GM18868 (cell line): ENCODE data around the gene PPAN.

ENCODE experiments used
- ATAC-seq: cut with Tn5 transposase; IDR thresholded peaks from one replicate; pipeline ENCODE4 v1.9.1; 2021; ENCODE audit warnings: mild to moderate bottlenecking, moderate library complexity; ENCODE audit not compliant: unreplicated experiment

PPAN gene

DNA sequence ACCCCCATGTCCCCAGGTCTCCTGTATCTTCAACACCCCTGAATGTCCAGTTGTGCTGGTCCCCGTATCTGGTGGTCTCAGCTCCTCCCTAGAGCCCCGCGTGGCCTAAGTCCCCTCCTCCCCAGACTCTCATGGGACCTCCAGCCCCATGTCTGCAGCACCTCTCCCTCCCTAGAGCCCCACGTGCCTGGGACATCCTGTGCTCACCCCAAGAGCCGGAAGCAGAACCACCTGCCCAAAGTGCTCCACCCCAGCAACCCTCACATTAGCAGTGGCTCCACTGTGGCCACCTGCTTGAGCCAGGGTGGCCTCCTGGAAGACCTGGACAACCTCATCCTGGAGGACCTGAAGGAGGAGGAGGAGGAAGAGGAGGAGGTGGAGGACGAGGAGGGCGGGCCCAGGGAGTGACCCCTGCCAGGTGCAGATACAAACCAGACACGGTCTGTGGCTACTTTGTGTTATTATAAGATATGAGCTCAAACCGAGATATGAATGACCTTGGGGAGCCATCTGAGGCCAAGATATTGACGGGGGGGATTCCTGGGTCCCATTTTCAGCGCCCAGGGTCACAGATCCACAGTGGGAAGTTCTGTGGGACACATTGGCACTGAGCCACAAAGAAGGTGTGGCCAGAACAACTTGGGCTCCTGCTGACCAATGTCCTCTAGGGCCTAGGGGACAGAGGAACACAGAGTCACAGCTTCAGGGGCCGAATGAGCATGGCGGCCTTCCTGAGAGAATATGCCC is 14.1 kb upstream of the PPAN start:
- no peak for ATAC-seq

DNA sequence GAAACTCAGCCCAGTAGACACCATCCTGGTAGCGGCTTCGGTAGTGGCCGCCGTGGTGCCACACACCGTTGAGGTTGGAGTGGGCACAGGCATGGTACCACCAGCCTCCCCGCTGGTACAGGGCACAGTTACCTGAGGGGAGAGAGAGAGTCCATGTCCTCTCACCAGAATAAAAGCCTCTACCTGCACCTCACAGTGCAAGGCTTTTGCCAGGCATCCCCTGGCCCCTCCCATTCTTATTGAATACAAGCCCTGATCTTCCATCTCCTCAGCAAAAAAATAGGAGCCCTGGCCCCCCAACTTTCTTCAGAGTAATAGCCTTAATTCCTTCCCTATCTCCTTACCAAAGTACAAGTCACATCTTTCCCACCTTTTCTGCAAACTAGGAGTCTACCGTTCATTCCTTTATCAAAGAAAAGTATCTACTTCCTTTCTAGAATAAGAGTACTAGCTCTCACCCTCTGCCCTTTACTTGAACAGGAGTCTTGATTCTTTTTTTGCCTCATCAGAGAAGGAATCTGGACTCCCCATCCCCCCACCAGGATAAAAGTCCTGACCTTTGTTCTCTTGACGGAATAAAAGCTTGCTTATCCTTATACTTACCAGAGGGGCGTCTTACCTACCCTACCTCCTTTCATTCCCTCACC is 13.4 kb upstream of the PPAN start:
- ATAC-seq, result no peak

DNA sequence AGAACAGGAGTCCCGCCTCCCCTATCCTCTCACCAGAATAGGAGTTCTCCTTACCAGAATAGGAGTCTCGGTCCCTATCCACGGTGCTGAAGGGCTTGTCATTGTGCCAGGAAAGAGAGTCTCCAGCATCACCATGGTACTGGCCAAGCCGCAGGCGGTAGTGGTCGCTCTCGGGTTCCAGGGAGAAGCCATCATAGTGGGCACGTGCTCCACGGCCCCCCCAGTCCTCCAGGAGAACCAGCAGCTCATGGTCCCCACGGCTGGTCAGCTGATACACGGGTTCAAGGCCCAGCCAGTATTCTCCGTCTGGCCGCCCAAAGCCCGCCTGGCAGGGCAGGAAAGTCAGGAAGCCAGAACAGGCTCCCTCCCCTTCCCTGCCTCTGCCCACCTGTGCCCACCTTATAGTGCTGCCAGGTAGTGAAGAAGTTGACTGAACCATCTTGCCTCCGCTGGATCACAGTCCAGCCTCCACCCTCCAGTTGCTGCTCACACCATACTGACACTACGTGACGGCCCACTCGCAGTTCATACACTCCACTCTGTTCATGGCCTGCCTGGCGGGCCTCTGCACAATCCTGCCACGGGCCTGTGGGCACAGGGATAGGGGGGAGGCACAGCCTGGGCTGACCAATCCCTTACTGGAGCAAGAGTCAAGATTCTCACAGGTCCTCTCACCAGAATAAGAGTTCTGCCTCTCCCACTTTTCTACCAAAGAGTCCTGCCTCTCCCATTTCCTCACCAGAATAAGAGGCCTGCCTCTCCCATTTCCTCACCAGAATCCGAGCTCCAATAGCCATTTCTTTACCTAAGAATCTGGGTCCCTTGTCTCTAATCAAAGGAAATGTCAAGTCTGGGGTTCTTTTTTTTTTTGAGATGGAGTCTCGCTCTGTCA is 12.6 kb upstream of the PPAN start:
- no peak for ATAC-seq

DNA sequence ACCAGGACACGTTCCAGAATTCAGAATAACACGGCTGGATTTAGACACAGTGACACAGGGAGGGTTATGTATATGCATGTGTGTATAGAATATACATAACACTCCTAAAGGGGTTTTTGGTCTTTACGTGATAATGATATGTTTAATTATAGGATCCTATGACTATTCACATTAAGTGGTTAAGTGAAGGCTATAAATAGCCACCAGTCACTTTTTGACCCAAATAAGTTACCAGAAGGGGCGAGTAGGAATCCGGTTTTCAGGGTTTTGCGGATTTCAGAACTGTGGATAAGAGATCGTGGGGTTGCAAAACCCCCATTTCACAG is 10.6 kb upstream of the PPAN start:
- ATAC-seq, result no peak

- peak; percentile 82 for ATAC-seq
Measured at GRCh38 chr19:10095948-10096614, 10.1 kb upstream of the PPAN start.

DNA sequence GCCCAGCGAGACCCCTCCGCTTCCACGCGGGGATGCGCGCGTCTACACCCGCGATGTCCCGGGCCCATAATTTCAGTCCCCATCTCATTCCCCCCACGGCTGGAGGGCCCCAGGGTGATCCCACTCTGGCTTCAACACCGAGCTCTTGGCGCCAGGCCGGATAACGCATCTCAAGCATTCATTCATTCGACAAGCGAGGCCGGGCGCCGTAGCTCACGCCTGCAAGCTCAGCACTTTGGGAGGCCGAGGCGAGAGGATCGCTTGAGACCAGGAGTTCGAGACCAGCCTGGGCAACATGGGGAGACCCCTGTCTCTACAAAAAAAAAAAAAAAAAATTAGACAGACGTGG is 9.6 kb upstream of the PPAN start:
- no peak for ATAC-seq

DNA sequence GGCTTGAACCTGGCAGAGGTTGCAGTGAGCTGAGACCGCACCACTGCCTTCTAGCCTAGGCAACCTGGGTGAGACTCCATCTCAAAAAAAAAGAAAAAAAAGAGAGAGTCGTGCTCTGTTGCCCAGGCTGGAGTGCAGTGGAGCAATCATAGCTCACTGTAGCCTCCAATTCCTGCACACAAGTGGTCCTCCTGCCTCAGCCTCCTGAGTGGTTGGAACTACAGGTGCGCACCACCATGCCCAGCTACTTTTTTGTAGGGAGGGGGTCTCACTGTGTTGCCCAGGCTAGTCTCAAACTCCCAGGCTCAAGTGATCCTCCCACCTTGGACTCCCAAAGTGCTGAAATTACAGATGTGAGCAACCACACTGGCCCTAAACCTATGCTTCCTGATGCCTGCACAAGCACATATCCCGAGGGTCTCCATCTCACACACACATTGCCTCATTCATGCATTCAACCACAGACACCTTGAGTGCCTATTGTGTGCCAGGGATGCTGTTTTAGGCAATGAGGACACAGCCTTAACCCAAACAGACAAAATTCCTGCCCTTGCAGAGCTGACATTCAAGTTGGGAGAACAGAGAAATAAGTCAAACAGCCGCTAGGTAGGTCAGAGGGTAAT is 5.9 kb upstream of the PPAN start:
- no peak for ATAC-seq

DNA sequence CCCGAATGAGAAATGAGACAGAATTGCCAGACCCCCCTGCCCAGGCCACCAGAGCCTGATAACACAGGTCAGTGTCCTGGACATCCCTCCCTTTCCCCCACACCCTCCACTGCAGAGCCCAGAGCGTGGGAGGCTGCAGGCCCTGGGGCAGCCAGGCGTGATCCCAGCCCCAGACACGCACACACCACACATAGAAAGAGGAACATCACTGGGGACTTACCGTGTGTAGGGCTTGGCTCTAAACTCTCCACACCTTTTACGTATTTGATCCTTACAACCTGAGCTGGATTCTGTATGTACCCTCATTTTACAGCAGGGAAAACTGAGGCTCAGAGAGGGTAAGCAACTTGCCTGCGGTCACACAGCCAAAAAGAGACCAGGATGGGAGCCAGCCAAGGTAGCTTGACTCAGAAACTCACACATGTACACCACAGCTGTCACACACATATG is 3.4 kb upstream of the PPAN start:
- peak; percentile 32 for ATAC-seq

GRCh38 chr19:10104130-10104513 is 2.0 kb upstream of the PPAN start:
- ATAC-seq, result no peak

GRCh38 chr19:10104665-10105508 is 1.3 kb upstream of the PPAN start:
- ATAC-seq, result peak; percentile 32

- no peak for ATAC-seq
Measured at GRCh38 chr19:10105509-10106099, 558 bp upstream of the PPAN start.

- ATAC-seq, result no peak
Measured at GRCh38 chr19:10107254-10107653, 1.1 kb downstream of the PPAN start.

DNA sequence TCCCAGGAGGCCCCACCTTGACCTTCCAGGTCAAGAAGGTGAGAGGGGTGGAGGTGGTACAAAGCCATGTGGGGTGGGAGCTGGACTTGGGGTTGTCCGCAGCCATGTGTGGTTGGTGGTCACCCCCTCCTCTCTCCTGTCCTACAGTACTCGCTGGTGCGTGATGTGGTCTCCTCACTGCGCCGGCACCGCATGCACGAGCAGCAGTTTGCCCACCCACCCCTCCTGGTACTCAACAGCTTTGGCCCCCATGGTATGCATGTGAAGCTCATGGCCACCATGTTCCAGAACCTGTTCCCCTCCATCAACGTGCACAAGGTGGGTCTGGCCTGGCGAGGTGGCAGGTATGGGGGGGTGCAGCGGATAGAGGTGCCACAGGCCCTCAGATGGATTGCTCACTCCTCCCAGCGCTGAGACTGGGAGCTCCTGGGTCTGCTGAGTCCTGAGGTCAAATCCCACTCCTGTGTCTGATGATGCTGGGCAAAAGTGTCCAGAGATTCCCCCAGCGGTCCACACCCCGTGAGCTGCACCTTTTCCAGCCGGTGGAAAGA is 1.7 kb downstream of the PPAN start:
- ATAC-seq, result no peak

DNA sequence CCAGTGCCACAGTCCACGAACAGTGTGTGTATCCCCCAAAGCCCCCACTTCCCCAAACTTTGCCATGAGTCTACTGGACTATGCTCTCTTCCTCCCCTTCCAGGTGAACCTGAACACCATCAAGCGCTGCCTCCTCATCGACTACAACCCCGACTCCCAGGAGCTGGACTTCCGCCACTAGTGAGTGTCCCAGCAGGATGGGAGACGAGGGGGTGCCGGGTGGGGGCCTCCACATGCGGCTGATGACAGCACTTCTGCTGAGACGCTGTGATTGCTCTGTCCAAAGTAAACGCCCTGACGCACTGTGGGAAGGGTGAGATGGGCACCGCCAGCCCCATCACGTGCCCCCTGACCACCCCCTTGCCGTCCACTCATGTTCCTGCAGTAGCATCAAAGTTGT is 3.4 kb downstream of the PPAN start:
- ATAC-seq, result no peak

DNA sequence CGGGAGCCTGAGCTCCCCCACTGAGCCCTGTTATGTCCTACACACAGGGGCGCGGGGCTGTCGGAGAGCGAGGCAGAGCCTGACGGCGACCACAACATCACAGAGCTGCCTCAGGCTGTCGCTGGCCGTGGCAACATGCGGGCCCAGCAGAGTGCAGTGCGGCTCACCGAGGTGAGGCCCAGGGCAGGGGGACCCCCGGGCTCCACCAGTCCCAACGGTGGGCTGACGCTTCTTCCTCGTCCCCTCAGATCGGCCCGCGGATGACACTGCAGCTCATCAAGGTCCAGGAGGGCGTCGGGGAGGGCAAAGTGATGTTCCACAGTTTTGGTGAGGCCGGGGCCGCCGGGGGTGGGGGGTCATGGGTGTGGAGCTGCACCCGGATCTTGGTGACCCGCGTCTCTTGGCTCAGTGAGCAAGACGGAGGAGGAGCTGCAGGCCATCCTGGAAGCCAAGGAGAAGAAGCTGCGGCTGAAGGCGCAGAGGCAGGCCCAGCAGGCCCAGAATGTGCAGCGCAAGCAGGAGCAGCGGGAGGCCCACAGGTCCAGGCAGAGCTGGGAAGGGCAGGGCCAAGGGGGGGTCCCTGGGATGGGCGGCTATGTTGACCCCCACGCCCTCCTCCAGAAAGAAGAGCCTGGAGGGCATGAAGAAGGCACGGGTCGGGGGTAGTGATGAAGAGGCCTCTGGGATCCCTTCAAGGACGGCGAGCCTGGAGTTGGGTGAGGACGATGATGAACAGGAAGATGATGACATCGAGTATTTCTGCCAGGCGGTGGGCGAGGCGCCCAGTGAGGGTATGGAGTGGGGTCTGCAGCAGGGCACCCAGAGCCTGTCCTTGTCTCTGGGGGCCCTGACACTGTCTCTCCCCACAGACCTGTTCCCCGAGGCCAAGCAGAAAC is 4.2 kb downstream of the PPAN start:
- no peak for ATAC-seq

GRCh38 chr19:10110972-10111317 is 4.8 kb downstream of the PPAN start:
- no peak for ATAC-seq

DNA sequence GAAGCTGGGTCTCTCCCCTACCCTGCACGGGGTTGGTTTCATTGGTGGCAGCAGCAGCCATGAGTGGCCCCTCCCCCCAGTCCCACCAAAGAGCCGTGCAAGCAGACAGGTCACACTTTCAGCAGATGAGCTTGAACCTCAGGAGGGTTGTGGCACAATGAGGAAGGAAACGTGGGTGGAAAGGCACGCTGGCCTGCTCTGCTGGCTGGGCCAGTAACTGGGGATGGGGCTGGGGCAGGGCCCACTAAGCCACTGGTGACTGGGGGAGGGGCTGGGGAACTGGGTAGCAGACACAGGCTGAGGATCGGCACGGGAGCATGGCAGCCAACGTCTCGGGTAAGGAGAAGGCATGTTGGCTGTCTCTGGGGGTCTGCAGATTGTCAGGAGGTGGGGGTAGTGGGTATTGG is 5.2 kb downstream of the PPAN start, which contains the start of gene P2RY11:
Gene P2RY11, plus strand, starts transcription at position 289 of the 407 bp plus-strand sequence. Its CDS starts 29 bp downstream, at position 318.
- no peak for ATAC-seq

DNA sequence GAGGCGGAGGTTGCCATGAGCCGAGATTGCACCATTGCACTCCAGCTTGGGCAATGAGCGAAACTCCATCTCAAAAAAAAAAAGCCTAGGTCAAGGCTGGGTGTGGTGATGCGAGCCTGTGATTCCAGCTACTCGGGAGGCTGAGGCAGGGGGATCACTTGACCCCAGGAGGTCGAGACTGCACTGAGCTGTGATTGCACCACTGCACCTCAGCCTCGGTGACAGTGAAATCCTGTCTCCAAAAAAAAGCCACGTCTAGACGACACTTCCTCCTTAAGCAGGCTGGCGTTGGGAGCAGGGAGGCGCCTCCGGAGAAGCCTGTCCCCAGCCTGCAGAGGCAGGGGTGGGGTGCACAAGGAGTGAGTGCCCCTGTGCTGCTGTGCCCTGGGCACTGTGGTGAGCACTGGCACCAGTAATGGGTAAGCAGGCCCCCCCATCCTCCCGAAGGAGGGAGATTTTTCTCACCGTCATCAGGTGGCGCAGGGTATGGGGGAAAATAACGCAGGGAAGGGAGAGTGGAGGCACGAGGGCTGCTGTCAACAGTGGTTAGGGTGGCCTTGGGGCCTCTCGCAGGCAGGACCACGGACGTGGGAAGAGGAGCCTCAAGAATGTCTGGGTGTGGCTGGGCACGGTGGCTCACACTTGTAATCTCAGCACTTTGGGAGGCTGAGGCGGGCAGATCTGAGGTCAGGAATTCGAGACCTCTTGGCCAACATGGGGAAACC is 6.0 kb downstream of the PPAN start:
- no peak for ATAC-seq
